Activated CD4-positive, alpha-beta T cell treated with anti-CD3 and anti-CD28 coated beads, Interleukin-2, amount 10 ng/mL, durations not matched to agents 7 days and 5 days (primary cell): Measurements from ENCODE around the gene ZSCAN12. TPM values are rescaled to one million over a fixed set of nuclear protein-coding genes. Genes with fewer than 3 reads are reported as not detected.
A peak's percentile ranks its signal among the peaks of the same experiment; 100 is the strongest.
"Not testable (repeated sequence)": the region's sequence is repeated elsewhere in the genome, so short reads cannot be mapped to it uniquely, and the experiment has no call there.

Experiments
- CTCF ChIA-PET: fragments of 350-600 bp; sonication (Branson Sonifier 250); formaldehyde crosslinking; loops from one replicate; lab custom pipeline; 2021; ENCODE audit warnings: antibody characterized with exemption; lab: Charles Lee
- POLR2A ChIA-PET: fragments of 350-600 bp; sonication (Branson Sonifier 250); formaldehyde crosslinking; loops from one replicate; lab custom pipeline; 2021; ENCODE audit warnings: antibody characterized with exemption; lab: Charles Lee
- DNase-seq: peaks from one replicate; pipeline ENCODE4 v3.0.0-alpha.2; 2020
- H3K27ac Mint-ChIP-seq: one replicate; pipeline ENCODE4 v1.8.0; 2021; ENCODE audit warnings: mild to moderate bottlenecking, moderate library complexity, mixed read lengths
- H3K27me3 Mint-ChIP-seq: one replicate; pipeline ENCODE4 v1.8.0; 2021; ENCODE audit warnings: mixed read lengths
- H3K36me3 Mint-ChIP-seq: one replicate; pipeline ENCODE4 v1.8.0; 2021; ENCODE audit warnings: low read depth, mixed read lengths
- H3K4me1 Mint-ChIP-seq: one replicate; pipeline ENCODE4 v1.8.0; 2021; ENCODE audit warnings: mixed read lengths
- H3K4me3 Mint-ChIP-seq: one replicate; pipeline ENCODE4 v1.8.0; 2021; ENCODE audit warnings: mild to moderate bottlenecking, moderate library complexity, mixed read lengths
- H3K9me3 Mint-ChIP-seq: one replicate; pipeline ENCODE4 v1.8.0; 2021; ENCODE audit warnings: mixed read lengths
- total RNA-seq, 2 experiments: library from RNA; stranded (reverse); gene quantifications; one replicate each; pipeline ENCODE4 v1.2.3, GENCODE V29; 2021

Gene ZSCAN12
- total RNA-seq, 2 experiments from 2014 or later: 7.5 to 8.3 TPM

- H3K27ac Mint-ChIP-seq: no peak overlapping the region
These were observed 16.1 kb downstream of the ZSCAN12 start for GRCh38 chr6:28383235-28384142.

GRCh38 chr6:28380381-28380780, 19.2 kb downstream of the ZSCAN12 start:
- Mint-ChIP-seq H3K9me3 (peaks cover 9% of the 10 kb centered on the region), H3K27me3 (no peaks in the 10 kb centered on the region), H3K4me1 (peaks cover 13% of the 10 kb centered on the region), H3K4me3 (no peak overlapping the region), H3K27ac (no peak overlapping the region), H3K36me3 (peaks cover 74% of the 10 kb centered on the region)
- POLR2A ChIA-PET: no interaction called here
- no peak for DNase-seq
- CTCF ChIA-PET: no interaction called here

More at GRCh38 chr6:28383235-28384142, 16.1 kb downstream of the ZSCAN12 start:
- peaks cover 5% of the 10 kb centered on the region for H3K9me3 Mint-ChIP-seq
- H3K27me3 Mint-ChIP-seq: no peaks in the 10 kb centered on the region
- H3K4me1 Mint-ChIP-seq: peaks cover 14% of the 10 kb centered on the region
- H3K36me3 Mint-ChIP-seq: peaks cover 85% of the 10 kb centered on the region
- CTCF ChIA-PET: interaction anchor here (1.1 to 2.3 kb wide), 4 partner anchors 10 to 629 kb away, joined by 3 to 9 read pairs (median 4); no protein-coding TSS in a partner anchor
- H3K4me3 Mint-ChIP-seq: peak overlapping the region; percentile 46
- peak; percentile 13 for DNase-seq
- POLR2A ChIA-PET: no interaction called here

- no peak for DNase-seq
- H3K4me1 Mint-ChIP-seq: peaks cover 10% of the 10 kb centered on the region
- peaks cover 60% of the 10 kb centered on the region for H3K36me3 Mint-ChIP-seq
- H3K27ac Mint-ChIP-seq: no peak overlapping the region
- ChIA-PET CTCF (no interaction called here), POLR2A (no interaction called here)
- H3K4me3 Mint-ChIP-seq: no peak overlapping the region
- no peaks in the 10 kb centered on the region for H3K27me3 Mint-ChIP-seq
- H3K9me3 Mint-ChIP-seq: peaks cover 9% of the 10 kb centered on the region
These were observed 20.9 kb downstream of the ZSCAN12 start for GRCh38 chr6:28378644-28379043.

GRCh38 chr6:28377879-28378278, 21.7 kb downstream of the ZSCAN12 start:
- Mint-ChIP-seq H3K27me3 (no peaks in the 10 kb centered on the region), H3K4me3 (no peak overlapping the region), H3K4me1 (peaks cover 2% of the 10 kb centered on the region), H3K27ac (no peak overlapping the region), H3K36me3 (peaks cover 52% of the 10 kb centered on the region), H3K9me3 (peaks cover 9% of the 10 kb centered on the region)
- ChIA-PET CTCF (interaction anchor here (0.7 kb wide), 1 partner anchor 402 kb away, joined by 3 read pairs; no protein-coding TSS in a partner anchor), POLR2A (no interaction called here)
- no peak for DNase-seq

GRCh38 chr6:28373925-28374324, 25.6 kb downstream of the ZSCAN12 start:
- H3K36me3 Mint-ChIP-seq: peaks cover 17% of the 10 kb centered on the region
- POLR2A ChIA-PET: no interaction called here
- no peak for DNase-seq
- no peaks in the 10 kb centered on the region for H3K27me3 Mint-ChIP-seq
- H3K4me1 Mint-ChIP-seq: peaks cover 3% of the 10 kb centered on the region
- no peak overlapping the region for H3K4me3 Mint-ChIP-seq
- no peak overlapping the region for H3K27ac Mint-ChIP-seq
- H3K9me3 Mint-ChIP-seq: peaks cover 5% of the 10 kb centered on the region
- CTCF ChIA-PET: no interaction called here

GRCh38 chr6:28371706-28372451, 27.7 kb downstream of the ZSCAN12 start:
- POLR2A ChIA-PET: no interaction called here
- Mint-ChIP-seq H3K9me3 (no peaks in the 10 kb centered on the region), H3K4me3 (no peak overlapping the region), H3K27ac (no peak overlapping the region), H3K36me3 (peaks cover 12% of the 10 kb centered on the region), H3K27me3 (no peaks in the 10 kb centered on the region), H3K4me1 (peaks cover 3% of the 10 kb centered on the region)
- no peak for DNase-seq
- CTCF ChIA-PET: interaction anchor here (0.7 to 1.1 kb wide), 3 partner anchors 9 to 56 kb away, joined by 3 to 5 read pairs (median 3); no protein-coding TSS in a partner anchor

GRCh38 chr6:28371280-28371679, 28.3 kb downstream of the ZSCAN12 start:
- ChIA-PET POLR2A (no interaction called here), CTCF (interaction anchor here (1.1 to 1.4 kb wide), 2 partner anchors 8 to 15 kb away, joined by 3 read pairs; no protein-coding TSS in a partner anchor)
- Mint-ChIP-seq H3K4me1 (peaks cover 3% of the 10 kb centered on the region), H3K9me3 (no peaks in the 10 kb centered on the region), H3K4me3 (no peak overlapping the region), H3K36me3 (peaks cover 14% of the 10 kb centered on the region), H3K27me3 (no peaks in the 10 kb centered on the region), H3K27ac (no peak overlapping the region)
- DNase-seq: no peak

- H3K36me3 Mint-ChIP-seq: peaks cover 17% of the 10 kb centered on the region
- POLR2A ChIA-PET: interaction anchor here (0.7 kb wide), 1 partner anchor 104 kb away, joined by 3 read pairs; no protein-coding TSS in a partner anchor
- H3K27me3 Mint-ChIP-seq: no peaks in the 10 kb centered on the region
- no peak for DNase-seq
- H3K27ac Mint-ChIP-seq: no peak overlapping the region
- H3K4me3 Mint-ChIP-seq: no peak overlapping the region
- CTCF ChIA-PET: interaction anchor here (1.4 kb wide), 1 partner anchor 14 kb away, joined by 3 read pairs; no protein-coding TSS in a partner anchor
- H3K4me1 Mint-ChIP-seq: peaks cover 3% of the 10 kb centered on the region
- H3K9me3 Mint-ChIP-seq: no peaks in the 10 kb centered on the region
These were observed 29.1 kb downstream of the ZSCAN12 start for GRCh38 chr6:28370440-28370839.

- H3K27me3 Mint-ChIP-seq: no peaks in the 10 kb centered on the region
- H3K27ac Mint-ChIP-seq: no peak overlapping the region
- ChIA-PET CTCF (no interaction called here), POLR2A (no interaction called here)
- H3K4me3 Mint-ChIP-seq: no peak overlapping the region
- H3K9me3 Mint-ChIP-seq: no peaks in the 10 kb centered on the region
- peaks cover 25% of the 10 kb centered on the region for H3K36me3 Mint-ChIP-seq
- no peak for DNase-seq
- H3K4me1 Mint-ChIP-seq: peaks cover 3% of the 10 kb centered on the region
These were observed 30.1 kb downstream of the ZSCAN12 start for GRCh38 chr6:28369463-28369862.

GRCh38 chr6:28368522-28368921, 31.0 kb downstream of the ZSCAN12 start:
- Mint-ChIP-seq H3K27ac (no peak overlapping the region), H3K4me1 (peaks cover 3% of the 10 kb centered on the region), H3K36me3 (peaks cover 26% of the 10 kb centered on the region), H3K4me3 (no peak overlapping the region), H3K9me3 (no peaks in the 10 kb centered on the region), H3K27me3 (no peaks in the 10 kb centered on the region)
- DNase-seq: no peak
- ChIA-PET POLR2A (no interaction called here), CTCF (no interaction called here)

GRCh38 chr6:28365590-28365989, 34.0 kb downstream of the ZSCAN12 start:
- peaks cover 26% of the 10 kb centered on the region for H3K36me3 Mint-ChIP-seq
- H3K9me3 Mint-ChIP-seq, DNase-seq, H3K4me1 Mint-ChIP-seq, H3K4me3 Mint-ChIP-seq, H3K27ac Mint-ChIP-seq, POLR2A ChIA-PET, H3K27me3 Mint-ChIP-seq: not testable (repeated sequence)
- CTCF ChIA-PET: interaction anchor here (1.2 kb wide), 1 partner anchor 9 kb away, joined by 6 read pairs; no protein-coding TSS in a partner anchor

GRCh38 chr6:28360961-28361360, 38.6 kb downstream of the ZSCAN12 start:
- Mint-ChIP-seq H3K4me3 (no peak overlapping the region), H3K27ac (no peak overlapping the region), H3K9me3 (no peaks in the 10 kb centered on the region), H3K4me1 (peaks cover 14% of the 10 kb centered on the region), H3K27me3 (no peaks in the 10 kb centered on the region), H3K36me3 (peaks cover 16% of the 10 kb centered on the region)
- DNase-seq: no peak
- ChIA-PET POLR2A (no interaction called here), CTCF (interaction anchor here (1.7 kb wide), 1 partner anchor 236 kb away, joined by 4 read pairs; no protein-coding TSS in a partner anchor)
